ENCODE results near the gene ANTXRL.

- no peak for TF ChIP-seq POLR2A (IDR thresholded peaks at IDR 0.05; ENCODE audit: low read length)
- TF ChIP-seq GATA1 (IDR thresholded peaks at IDR 0.05; ENCODE audit: low read depth, low read length), result no peak
Observed at GRCh38 chr10:46301721-46302479, 15.1 kb downstream of the ANTXRL start.
